Measurements from ENCODE around the gene TIAM1. TPM values are rescaled to one million over a fixed set of nuclear protein-coding genes. Genes with fewer than 3 reads are reported as not detected.

Gene TIAM1
- total RNA-seq, 4 donors from 2014 or later, result 85.1 to 114 (median 99.6) TPM

DNA sequence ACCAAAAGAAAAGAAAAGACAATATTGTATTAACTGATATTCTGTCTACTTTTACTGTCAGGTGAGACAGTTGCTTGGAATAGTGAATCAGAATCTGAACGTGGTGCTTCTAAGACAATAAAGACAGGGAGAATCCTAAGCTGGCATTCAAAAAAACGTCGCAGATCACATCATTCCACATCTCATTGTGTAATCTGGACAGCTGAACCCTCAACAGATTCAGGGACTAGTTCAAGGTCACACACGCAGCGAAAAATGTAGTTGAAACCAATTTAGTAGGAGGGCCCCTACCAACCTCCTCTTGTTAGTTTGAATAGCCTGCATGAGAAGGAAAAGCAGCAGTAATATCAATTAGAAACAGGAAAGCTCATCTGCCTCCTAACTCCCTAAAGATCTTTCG is 259.4 kb downstream of the TIAM1 start:
- 86 to 87% methylated on average over 6 of the region's 6 CpGs for WGBS, 2 donors
- intact Hi-C loops (cut with DNase I; ENCODE audit: low total_unique reads), result loop anchor here (10.0 kb wide), 1 partner anchor 740 kb away; the partner anchor contains the start of gene KRTAP23-1
- DNase-seq (ENCODE audit: low spot score in 2 of 2), result no peak
- no peak for TF ChIP-seq POLR2A (IDR thresholded peaks at IDR 0.05)
- TF ChIP-seq, protein P1, sequence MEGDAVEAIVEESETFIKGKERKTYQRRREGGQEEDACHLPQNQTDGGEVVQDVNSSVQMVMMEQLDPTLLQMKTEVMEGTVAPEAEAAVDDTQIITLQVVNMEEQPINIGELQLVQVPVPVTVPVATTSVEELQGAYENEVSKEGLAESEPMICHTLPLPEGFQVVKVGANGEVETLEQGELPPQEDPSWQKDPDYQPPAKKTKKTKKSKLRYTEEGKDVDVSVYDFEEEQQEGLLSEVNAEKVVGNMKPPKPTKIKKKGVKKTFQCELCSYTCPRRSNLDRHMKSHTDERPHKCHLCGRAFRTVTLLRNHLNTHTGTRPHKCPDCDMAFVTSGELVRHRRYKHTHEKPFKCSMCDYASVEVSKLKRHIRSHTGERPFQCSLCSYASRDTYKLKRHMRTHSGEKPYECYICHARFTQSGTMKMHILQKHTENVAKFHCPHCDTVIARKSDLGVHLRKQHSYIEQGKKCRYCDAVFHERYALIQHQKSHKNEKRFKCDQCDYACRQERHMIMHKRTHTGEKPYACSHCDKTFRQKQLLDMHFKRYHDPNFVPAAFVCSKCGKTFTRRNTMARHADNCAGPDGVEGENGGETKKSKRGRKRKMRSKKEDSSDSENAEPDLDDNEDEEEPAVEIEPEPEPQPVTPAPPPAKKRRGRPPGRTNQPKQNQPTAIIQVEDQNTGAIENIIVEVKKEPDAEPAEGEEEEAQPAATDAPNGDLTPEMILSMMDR (IDR thresholded peaks at IDR 0.05), result no peak
- no peak overlapping the region for H3K4me3 ChIP-seq (ENCODE audit: low read depth, poor library complexity, severe bottlenecking)

DNA sequence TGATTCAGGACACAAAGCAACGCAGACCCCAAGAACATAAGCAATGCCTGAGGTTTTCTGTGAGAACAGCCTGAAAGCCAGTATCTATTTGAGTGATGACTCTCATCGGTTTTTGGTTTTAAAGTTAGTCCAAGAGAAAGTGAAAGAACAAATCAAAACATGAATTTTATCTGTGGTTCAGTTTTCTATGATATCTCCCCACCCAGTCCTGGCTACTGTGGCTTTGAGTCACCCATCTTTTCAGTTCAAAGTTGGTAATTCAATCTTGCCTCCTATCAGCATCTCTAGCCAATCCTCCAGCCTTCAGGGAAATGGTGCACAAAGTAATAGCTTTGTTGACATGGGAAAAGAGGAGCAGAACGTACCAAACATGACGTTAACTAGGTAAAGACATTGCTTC is 265.3 kb downstream of the TIAM1 start:
- no peak overlapping the region for H3K4me3 ChIP-seq (ENCODE audit: low read depth, poor library complexity, severe bottlenecking)
- TF ChIP-seq, protein P1 (IDR thresholded peaks at IDR 0.05), result no peak
- TF ChIP-seq POLR2A (IDR thresholded peaks at IDR 0.05), result no peak
- no peak for DNase-seq (ENCODE audit: low spot score in 2 of 2)
- 66 to 69% methylated on average over 4 of the region's 4 CpGs for WGBS, 2 donors
- intact Hi-C loops (cut with DNase I; ENCODE audit: low total_unique reads), result no loop called here

DNA sequence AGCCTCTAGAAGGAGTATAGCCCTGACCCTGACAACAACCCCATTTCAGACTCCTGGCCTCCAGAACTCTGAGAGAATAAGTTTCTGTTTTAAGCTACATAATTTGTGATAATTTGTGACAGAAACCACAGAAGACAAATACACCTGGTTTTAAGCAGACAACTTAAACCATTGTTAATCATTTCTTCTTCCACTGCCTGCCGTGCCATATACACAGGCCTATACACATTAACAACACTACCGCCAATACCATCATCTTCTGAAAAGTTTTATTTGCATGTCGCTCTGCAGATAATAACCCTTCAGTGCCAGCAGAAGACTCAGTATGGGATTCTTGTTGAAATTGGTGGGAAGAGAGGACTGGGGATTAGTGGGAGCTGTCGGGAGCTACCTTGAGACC is 265.8 kb downstream of the TIAM1 start:
- DNase-seq (ENCODE audit: low spot score in 2 of 2), result no peak
- intact Hi-C loops (cut with DNase I; ENCODE audit: low total_unique reads), result no loop called here
- TF ChIP-seq, protein P1 (IDR thresholded peaks at IDR 0.05), result no peak
- no peak for TF ChIP-seq POLR2A (IDR thresholded peaks at IDR 0.05)
- H3K4me3 ChIP-seq (ENCODE audit: low read depth, poor library complexity, severe bottlenecking), result no peak overlapping the region
- WGBS, 2 donors, result 94 to 95% methylated on average over 4 of the region's 4 CpGs

DNA sequence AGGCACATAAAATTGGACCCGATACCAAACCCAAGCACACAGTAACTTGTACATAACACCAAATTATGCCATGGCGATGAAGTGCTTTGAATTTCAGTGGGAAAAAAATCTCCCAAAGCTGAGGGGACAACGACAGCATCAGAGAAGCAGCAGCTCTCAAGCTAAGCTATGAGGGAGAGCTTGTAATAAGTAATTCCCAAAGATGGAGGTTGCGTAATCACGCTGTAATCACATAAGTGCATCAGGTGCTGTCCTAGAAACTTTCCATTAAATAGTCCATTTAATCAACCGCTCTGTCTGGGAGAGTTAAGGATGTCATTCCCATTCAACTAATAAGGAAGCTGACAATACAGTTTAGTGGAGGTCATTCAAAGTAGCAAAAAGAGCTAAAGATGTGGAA is 268.2 kb downstream of the TIAM1 start:
- TF ChIP-seq POLR2A (IDR thresholded peaks at IDR 0.05), result no peak
- TF ChIP-seq, protein P1 (IDR thresholded peaks at IDR 0.05), result no peak
- H3K4me3 ChIP-seq (ENCODE audit: low read depth, poor library complexity, severe bottlenecking), result no peak overlapping the region
- no peak for DNase-seq (ENCODE audit: low spot score in 2 of 2)
- intact Hi-C loops (cut with DNase I; ENCODE audit: low total_unique reads), result no loop called here
- 94 to 95% methylated on average over 6 of the region's 6 CpGs for WGBS, 2 donors

DNA sequence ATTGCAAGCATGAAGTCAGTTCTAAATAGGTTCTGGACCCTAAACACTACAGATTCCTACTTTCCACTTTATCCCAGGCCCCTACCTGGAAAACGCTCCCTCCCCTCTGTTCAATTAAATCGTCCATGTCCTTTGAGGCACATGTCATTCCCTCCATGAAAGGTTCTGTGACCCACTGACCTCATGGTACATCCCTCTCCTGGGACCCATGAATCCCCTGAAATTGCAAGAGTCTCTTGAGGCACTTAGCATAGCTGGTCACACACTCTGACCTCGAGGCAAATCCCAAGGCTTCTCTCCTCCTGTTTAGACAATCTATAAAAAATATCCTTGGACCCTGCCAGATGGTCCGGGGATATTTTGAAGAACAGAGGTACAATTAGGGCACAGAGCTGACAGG is 271.5 kb downstream of the TIAM1 start:
- no peak overlapping the region for H3K4me3 ChIP-seq (ENCODE audit: low read depth, poor library complexity, severe bottlenecking)
- 56 to 58% methylated on average over 4 of the region's 4 CpGs for WGBS, 2 donors
- intact Hi-C loops (cut with DNase I; ENCODE audit: low total_unique reads), result no loop called here
- DNase-seq (ENCODE audit: low spot score in 2 of 2), result no peak
- no peak for TF ChIP-seq POLR2A (IDR thresholded peaks at IDR 0.05)
- TF ChIP-seq, protein P1 (IDR thresholded peaks at IDR 0.05), result no peak

Measured in lower leg skin (tissue), 4 donors.